GM12865 (cell line): ENCODE results near the gene CYCS.

Experiments used
- DNase-seq: peaks from one replicate; pipeline ENCODE4 v3.0.0; 2010; ENCODE audit warnings: low read depth
- H3K4me3 ChIP-seq: 2 replicates; pipeline ENCODE4 v1.5.1; 2011; ENCODE audit warnings: mild to moderate bottlenecking, low read depth, low read length, control low read depth
- TF ChIP-seq, protein P1 (sequence below): IDR thresholded peaks from 2 replicates; pipeline ENCODE4 v1.5.1; 2011; ENCODE audit warnings: low read length, control low read depth, low read depth, inconsistent platforms; ENCODE audit not compliant: insufficient read depth; ENCODE audit errors: missing control alignments

The CYCS gene

GRCh38 chr7:25075459-25075858 lies 49.6 kb downstream of the CYCS start:
- no peak overlapping the region for H3K4me3 ChIP-seq
- TF ChIP-seq, protein P1, sequence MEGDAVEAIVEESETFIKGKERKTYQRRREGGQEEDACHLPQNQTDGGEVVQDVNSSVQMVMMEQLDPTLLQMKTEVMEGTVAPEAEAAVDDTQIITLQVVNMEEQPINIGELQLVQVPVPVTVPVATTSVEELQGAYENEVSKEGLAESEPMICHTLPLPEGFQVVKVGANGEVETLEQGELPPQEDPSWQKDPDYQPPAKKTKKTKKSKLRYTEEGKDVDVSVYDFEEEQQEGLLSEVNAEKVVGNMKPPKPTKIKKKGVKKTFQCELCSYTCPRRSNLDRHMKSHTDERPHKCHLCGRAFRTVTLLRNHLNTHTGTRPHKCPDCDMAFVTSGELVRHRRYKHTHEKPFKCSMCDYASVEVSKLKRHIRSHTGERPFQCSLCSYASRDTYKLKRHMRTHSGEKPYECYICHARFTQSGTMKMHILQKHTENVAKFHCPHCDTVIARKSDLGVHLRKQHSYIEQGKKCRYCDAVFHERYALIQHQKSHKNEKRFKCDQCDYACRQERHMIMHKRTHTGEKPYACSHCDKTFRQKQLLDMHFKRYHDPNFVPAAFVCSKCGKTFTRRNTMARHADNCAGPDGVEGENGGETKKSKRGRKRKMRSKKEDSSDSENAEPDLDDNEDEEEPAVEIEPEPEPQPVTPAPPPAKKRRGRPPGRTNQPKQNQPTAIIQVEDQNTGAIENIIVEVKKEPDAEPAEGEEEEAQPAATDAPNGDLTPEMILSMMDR = no peak

DNA sequence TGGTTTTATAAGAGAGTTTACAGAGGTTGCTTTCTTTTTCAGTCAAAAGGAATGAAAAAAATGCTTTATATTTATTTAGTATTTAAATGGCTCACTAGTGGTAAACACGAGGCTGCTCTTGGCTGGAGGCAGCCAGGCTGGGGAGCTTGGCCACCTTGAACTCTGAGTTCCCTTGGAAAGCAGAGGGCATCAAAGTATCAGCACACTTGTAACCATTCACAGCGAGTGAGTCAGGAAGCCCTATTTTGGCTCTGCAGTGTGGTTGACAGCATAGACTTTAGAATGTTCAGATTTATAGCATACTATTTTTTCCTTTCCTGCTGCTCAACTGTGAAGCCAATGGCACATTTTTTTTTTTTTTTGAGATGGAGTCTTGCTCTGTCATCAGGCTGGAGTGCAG lies 51.6 kb downstream of the CYCS start:
- DNase-seq = no peak

More at GRCh38 chr7:25075459-25075858, 49.6 kb downstream of the CYCS start:
- peak; percentile 25 for DNase-seq

More for the DNA sequence above, 51.6 kb downstream of the CYCS start:
- no peak overlapping the region for H3K4me3 ChIP-seq
- TF ChIP-seq, protein P1 = no peak
